GM19455 (cell line): ENCODE results near the gene DPH2.

ENCODE experiments used
- ATAC-seq: cut with Tn5 transposase; IDR thresholded peaks from one replicate; pipeline ENCODE4 v1.9.1; 2021; ENCODE audit not compliant: unreplicated experiment

Gene DPH2

DNA sequence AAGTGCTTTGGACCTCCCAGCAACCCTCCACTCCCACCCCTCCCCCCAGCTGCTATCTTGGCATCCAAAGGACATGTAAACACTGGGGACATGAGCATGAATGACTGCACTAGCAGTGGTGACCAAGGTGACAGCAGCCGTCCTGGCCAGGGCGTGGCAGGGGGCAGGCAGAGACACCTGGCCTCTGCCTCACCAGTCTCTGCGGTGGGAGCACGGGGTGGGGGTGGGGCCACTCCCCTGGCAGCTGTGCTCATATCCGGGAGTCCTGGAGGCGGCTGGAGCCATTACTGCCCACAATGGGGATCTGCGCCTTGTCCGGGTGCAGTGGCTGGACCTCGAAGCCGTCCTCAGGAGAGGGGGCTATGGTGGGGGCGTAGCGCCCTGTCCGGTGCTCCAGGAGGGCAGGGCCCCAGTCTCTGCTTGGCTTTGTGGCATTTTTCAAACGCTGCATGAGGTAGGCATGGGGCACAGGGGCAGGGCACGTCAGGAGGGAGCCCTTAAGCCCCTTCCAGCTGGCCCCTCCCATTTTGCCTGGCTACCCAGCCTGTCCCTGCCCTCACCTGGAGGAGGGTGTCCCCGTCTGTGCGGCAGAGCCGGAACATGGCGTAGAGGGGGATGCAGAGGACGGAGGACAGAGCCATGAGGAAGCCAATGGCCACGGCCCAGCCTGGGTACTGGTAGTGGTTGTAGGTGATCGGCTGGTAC is 27.6 kb downstream of the DPH2 start:
- ATAC-seq: no peak

GRCh38 chr1:43998000-43998378 is 28.2 kb downstream of the DPH2 start:
- ATAC-seq: no peak

DNA sequence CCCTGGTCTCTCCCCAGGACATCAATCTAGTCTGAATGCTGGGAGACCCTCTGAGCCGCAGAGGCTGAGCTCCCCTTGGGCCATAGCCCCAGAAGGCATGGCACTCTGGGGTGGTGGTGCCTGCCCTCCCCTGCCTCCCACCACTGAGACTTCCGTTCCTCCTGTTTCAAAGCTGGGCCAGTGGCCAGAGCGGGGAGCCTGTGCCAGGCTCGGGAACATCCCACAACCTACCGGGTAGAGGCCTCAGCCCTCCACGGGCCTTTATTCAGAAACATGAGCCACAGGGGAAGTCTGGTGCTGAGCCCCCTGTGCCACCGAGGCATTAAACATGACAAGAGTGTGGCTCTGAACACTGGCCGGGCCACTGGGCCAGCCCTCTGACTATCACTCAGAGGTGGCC is 29.6 kb downstream of the DPH2 start:
- ATAC-seq: no peak

GRCh38 chr1:44000122-44000665 is 30.4 kb downstream of the DPH2 start:
- ATAC-seq: no peak

DNA sequence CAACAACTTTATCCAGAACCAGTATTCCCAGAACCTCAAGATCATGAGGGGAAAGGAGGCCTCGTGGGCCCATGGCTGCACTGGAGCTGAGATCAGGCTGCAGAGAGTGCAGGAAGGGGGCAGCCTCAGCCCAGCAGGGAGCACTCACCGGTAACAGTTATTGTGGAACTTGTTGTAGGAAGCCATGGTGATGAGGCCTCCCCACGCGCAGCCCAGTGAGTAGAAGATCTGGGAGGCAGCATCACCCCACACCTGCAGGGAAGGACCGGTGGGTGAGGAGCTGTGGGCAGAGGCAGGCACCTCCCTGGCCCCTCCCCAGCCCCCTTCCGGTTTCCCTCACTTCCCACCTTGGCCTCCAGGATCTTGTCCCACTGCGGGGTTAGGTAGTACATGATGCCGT is 32.4 kb downstream of the DPH2 start:
- ATAC-seq: no peak

- ATAC-seq: no peak
Measured at GRCh38 chr1:44002606-44003157, 32.9 kb downstream of the DPH2 start.

DNA sequence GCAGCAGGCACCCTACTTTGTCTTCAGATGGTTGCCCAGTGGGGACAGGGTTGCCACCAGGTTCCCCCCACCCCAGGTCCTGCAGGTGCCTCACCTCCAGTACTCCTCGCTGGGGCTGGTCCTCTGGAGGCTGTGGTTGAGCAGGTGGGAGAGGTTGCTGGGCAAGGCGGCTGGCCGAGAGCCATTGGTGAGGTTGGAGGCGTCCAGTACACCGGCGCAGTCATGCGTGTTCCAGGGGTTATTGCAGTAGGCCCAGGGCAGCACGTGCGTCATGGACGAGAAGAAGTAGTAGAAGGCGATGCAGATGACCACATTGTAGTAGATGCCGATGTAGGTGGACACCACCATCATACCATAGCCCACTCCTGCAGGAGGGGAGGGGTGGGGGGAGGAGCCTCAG is 38.4 kb downstream of the DPH2 start:
- ATAC-seq: no peak

DNA sequence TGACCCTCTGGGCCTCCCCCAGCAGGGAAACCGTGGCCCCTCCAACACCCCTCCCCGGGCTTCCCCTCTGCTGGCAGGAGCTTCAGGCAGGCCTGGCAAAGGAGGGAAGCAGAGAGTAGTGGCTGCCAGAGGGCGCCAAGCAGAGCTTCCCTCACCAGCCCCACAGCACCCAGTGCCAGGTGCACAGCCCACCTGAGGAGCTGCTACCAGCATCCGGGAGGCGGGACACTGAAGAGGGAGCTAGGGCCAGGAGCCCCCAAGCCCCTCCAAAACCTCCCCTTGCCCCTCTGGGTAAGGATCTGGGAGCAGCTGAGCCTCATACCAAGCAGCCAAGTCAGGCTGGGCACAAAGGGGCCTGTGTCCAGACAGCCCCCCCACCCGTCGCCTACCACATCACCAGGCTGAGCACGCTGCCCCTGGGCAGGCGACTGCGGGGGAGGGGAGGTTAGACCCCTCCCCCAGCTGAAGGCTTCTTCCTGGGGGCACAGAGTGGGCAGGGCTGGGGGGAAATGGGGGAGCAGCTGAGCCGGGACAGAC is 41.2 kb downstream of the DPH2 start:
- no peak for ATAC-seq

GRCh38 chr1:44012404-44012803 is 42.6 kb downstream of the DPH2 start:
- no peak for ATAC-seq

DNA sequence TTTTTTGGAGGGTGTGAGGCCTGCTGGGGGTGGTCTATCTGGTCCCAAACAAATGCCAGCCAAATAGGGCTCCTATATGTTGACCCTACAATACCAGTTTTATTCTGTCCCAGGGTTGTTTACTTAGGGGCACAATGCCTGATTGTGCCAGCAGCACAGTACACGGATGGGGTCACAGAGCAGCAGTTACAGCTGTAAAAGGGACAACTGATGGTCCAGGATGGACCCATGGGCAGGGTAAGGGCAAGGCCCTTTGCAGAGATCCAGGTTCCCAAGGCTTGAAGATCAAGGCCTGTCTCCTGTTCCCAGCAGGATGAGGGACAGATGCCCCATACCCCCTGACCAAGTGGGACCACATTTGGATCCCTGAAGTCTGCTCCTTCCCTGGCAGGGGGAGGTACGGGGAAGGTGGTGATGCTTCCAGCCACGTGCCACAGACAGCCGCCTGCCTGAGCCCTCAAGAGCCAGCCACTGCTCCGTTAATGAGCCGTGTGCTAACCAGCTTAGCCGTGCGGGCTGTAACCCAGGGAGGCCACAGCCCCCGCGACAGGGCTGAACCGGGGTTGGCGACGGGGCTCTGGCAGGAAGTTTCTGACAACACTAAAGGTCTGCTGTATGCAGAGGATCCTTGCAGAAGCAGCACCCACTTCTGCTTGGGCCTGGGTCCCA is 43.3 kb downstream of the DPH2 start:
- no peak for ATAC-seq

DNA sequence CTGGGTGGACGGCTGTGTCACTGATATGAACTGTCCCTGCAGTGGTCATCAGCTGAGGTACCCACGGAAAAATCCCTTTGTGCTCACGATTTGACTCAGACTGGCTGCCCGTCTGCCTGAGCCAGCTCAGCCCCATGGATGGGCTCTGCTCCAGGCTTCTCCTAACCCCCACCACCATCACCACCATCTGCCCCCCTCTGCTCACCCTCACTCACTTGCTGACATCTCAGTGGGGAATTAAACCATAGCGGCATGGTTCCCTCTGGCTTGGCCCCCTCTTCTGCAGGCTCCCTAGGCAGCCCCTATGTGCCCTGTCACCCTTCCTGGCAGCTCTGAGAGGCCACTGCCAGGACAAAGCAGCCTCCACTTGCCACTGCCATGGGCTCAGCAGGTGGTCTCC is 44.1 kb downstream of the DPH2 start:
- ATAC-seq: no peak

GRCh38 chr1:44014365-44015104 is 44.7 kb downstream of the DPH2 start:
- no peak for ATAC-seq

DNA sequence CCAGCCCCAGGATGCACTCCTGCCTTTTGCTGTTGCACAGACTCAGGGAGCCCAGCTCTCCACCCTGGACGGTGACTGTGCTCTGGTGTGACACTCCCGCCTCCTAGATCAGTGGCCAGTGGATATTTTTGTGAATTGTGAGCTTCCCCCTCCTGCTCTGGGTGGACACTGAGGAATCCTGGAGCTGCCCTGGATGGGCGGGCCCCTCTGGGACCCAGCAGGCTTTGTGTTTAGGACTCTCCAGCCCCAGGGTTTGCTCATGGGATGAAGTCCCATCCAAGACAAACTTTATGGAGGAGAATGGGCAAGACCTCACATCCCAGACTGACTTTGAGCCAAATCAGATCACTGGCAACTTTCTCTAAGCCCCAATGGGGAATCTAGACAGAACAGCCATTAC is 45.4 kb downstream of the DPH2 start:
- no peak for ATAC-seq

DNA sequence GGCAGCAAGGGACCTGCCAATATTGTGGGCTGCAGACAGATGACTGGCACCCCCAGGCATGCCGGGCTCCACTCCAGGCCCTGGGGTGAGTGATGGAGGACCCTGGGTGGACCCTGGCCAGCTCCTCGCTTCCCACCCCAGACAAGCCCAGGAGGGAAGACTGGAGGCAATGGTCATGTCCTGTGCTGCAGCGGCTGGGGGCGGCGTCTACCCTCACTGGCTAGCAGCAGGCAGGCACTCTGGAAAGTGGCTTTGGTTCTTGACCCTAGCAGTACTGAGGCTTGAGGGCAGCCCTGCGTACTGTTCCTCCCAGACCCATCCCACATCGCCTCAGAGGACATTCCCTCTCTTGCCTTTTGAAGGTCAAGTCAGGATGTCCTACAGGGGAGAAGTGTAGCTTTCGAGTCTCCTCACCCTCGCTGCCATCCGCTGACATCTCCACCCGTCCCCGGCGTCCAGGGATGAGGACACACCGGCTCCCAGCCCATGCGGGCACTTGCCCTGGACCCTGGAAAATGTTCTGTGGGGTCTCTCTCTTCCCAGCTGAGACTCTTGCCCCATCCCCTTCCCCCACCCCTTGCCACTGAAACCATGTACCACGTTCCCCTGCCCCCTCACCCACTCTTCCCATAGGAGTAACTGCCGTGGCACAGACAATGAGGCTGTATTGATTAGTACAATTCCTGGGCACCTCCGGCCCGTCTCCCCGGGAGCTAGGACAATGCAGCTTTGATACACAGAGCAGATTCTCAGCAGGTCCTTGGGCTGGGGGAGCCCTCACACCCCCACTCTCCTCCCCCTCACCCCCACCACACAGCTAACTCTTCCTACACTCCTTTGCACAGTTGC is 46.5 kb downstream of the DPH2 start:
- ATAC-seq: no peak

DNA sequence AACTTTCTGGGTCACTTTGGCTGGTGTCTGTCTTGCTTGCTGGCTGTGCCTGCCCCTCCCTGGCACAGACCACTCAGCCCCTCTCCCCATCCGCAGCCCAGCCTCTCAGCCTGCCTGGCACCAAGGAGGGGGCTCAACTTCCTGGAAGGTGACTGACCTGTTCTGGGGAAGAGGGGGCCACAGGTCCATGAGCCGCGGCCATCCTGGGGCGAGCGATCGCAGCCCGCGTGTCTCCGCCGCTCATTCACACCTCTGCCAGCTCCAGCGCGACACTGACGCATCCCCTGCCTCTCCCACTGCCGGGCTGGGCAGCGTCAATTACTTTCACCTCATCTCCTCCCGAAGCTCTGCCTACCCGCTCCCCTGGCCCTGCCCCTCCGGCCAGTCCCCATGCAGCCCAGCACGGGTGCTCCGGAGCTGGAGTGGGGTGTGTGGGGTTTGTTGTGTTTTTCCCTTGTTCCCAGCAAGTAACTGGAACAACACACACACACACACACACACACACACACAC is 47.1 kb downstream of the DPH2 start:
- ATAC-seq: no peak

- no peak for ATAC-seq
Measured at GRCh38 chr1:44019466-44019948, 49.7 kb downstream of the DPH2 start.

DNA sequence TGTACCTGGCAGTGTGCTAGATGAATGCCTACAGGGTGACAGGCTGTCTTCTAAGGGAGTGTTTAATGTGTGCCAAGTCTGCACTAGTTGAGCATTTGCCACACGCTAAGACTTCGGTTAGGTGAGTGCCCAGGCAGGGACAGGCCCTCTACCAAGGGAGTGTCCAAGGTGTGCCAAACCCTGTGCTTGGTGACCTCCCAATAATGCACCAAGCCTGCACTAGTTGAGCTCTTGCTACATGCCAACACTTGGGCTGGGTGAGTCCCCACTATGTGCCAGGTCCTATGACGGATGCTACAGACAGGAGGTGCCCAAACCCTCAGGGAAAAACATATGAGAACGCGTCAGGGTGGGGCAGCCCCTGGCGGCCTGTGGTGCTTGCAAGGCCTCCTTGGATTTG is 50.7 kb downstream of the DPH2 start:
- no peak for ATAC-seq

DNA sequence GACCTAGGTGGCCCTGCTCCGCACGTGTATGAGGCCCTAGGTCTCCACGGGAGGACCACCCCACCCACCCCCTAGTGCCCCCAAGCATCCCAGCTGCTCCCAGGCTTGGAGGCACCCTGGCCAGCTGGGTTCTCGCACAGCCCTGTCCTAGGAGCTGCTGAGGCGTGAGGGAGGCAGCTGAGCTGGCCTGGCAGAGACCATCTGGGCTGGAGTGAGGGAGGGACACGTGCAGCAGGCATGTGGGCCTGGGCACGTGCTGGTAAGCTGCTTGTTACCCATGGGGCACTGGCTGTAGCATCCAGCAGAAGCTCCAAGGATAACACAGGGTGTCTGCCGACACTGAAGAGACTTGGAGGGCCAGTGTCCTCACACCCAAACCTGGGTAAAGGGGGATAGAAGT is 51.3 kb downstream of the DPH2 start:
- ATAC-seq: no peak

DNA sequence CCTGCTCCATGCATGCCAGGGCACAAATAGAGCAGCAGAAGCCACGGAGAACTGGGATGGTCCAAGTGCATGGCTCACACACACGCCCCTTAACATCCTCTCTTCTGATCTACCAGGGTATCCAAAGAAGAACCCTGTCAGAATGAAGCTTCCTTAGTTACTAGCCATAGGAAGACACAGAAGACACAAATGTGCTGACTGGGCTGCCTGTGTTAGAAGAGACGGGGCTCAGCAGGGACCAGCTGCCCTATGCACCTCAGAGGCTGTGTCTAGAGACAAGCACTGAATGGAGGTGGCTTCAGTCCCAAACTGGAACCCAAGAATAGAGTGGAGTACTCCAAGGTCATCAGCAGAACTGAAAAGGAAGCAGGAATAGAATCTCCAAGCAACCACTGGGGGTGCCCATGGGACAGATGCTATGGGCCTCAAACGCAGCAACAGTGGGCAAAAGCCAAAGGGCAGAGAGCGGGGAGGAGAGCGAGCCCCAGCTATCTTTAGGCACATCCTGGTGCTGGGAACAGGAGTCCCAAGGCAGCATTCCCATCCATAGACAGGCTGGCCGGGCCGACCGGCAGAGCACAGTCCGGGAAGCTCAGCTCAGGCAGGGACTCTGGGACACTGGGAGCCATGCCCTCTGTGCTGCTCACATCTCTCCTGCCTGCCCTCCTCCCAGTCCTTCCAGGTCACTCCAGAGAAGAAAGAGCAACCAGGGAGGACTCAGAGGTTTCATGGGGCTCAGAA is 51.9 kb downstream of the DPH2 start:
- ATAC-seq: no peak
